Measurements from ENCODE around the gene RELCH. TPM values are rescaled to one million over a fixed set of nuclear protein-coding genes. Genes with fewer than 3 reads are reported as not detected.

RELCH gene
- total and polyA plus RNA-seq, 8 donors: 23.8 to 40.7 (median 34.1) TPM

- intact Hi-C loops (cut with DNase I): no loop called here
- Histone ChIP-seq H3K36me3 (no peaks in the 10 kb centered on the region), H3K4me1 (peaks cover 0 to 11% of the 10 kb centered on the region in 2 donors), H3K27me3 (no peaks in the 10 kb centered on the region), H3K27ac (no peak overlapping the region), H3K9me3 (no peaks in the 10 kb centered on the region), H3K4me3 (no peak overlapping the region)
- TF ChIP-seq CTCF (IDR thresholded peaks at IDR 0.05): no peak
- DNase-seq (no peak), ATAC-seq (no peak)
These were observed 19.5 kb downstream of the RELCH start for GRCh38 chr18:62206593-62206992.

- Histone ChIP-seq H3K36me3 (peaks cover 0 to 16% of the 10 kb centered on the region in 2 donors), H3K27ac (no peak overlapping the region), H3K9me3 (no peaks in the 10 kb centered on the region), H3K4me3 (no peak overlapping the region), H3K27me3 (no peaks in the 10 kb centered on the region), H3K4me1 (peaks cover 0 to 11% of the 10 kb centered on the region in 2 donors)
- intact Hi-C loops (cut with DNase I): no loop called here
- TF ChIP-seq CTCF (IDR thresholded peaks at IDR 0.05): no peak
- DNase-seq (no peak), ATAC-seq (no peak)
These were observed 22.0 kb downstream of the RELCH start for GRCh38 chr18:62209046-62209445.

GRCh38 chr18:62210138-62210537 is 23.1 kb downstream of the RELCH start:
- Histone ChIP-seq H3K4me1 (peaks cover 0 to 11% of the 10 kb centered on the region in 2 donors), H3K27ac (no peak overlapping the region), H3K9me3 (no peaks in the 10 kb centered on the region), H3K36me3 (peaks cover 0 to 26% of the 10 kb centered on the region in 2 donors), H3K27me3 (no peaks in the 10 kb centered on the region), H3K4me3 (no peak overlapping the region)
- ATAC-seq (no peak), DNase-seq (no peak)
- intact Hi-C loops (cut with DNase I): no loop called here
- no peak for TF ChIP-seq CTCF (IDR thresholded peaks at IDR 0.05)

GRCh38 chr18:62211325-62211828 is 24.3 kb downstream of the RELCH start:
- Histone ChIP-seq H3K27ac (no peak overlapping the region), H3K9me3 (no peaks in the 10 kb centered on the region), H3K36me3 (peaks cover 0 to 26% of the 10 kb centered on the region in 2 donors), H3K4me1 (peaks cover 0 to 11% of the 10 kb centered on the region in 2 donors), H3K27me3 (no peaks in the 10 kb centered on the region), H3K4me3 (no peak overlapping the region)
- TF ChIP-seq CTCF (IDR thresholded peaks at IDR 0.05): no peak
- no peak for DNase-seq
- no peak for ATAC-seq
- intact Hi-C loops (cut with DNase I): no loop called here

GRCh38 chr18:62214790-62215189 is 27.7 kb downstream of the RELCH start:
- Histone ChIP-seq H3K4me3 (no peak overlapping the region), H3K9me3 (no peaks in the 10 kb centered on the region), H3K27ac (no peak overlapping the region), H3K4me1 (no peaks in the 10 kb centered on the region), H3K36me3 (peaks cover 0 to 26% of the 10 kb centered on the region in 2 donors), H3K27me3 (no peaks in the 10 kb centered on the region)
- intact Hi-C loops (cut with DNase I): no loop called here
- TF ChIP-seq CTCF (IDR thresholded peaks at IDR 0.05): no peak
- ATAC-seq (no peak), DNase-seq (no peak)

Data from left lung (tissue), 10 donors.